ENCODE results near the gene SP5.

SP5 gene

GRCh38 chr2:170715932-170716777 lies 1.0 kb downstream of the SP5 start:
- no peak for DNase-seq (ENCODE audit: low read depth)
- no peak for TF ChIP-seq CTCF (IDR thresholded peaks at IDR 0.05; ENCODE audit: low read length, missing control alignments)
- no peak overlapping the region for H3K4me3 ChIP-seq (replicated peaks; ENCODE audit: low read depth, low read length)

DNA sequence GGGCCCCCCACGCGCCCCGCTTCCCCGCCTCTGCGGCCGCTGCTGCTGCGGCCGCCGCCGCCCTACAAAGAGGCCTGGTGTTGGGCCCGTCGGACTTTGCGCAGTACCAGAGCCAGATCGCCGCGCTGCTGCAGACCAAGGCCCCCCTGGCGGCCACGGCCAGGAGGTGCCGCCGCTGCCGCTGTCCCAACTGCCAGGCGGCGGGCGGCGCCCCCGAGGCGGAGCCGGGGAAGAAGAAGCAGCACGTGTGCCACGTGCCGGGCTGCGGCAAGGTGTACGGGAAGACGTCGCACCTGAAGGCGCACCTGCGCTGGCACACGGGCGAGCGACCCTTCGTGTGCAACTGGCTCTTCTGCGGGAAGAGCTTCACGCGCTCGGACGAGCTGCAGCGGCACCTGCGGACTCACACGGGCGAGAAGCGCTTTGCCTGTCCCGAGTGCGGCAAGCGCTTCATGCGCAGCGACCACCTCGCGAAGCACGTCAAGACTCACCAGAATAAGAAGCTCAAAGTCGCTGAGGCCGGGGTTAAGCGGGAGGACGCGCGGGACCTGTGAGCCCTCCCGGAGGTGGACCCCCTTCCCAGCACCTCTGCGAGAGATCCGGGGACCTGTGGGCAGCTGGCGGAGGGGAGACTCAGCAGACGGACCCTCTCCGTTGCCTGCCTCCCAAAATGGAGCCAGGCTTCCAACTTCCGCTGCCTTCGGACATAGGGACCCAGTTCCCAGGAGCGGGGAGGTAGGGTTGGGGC lies 1.9 kb downstream of the SP5 start:
- TF ChIP-seq CTCF (IDR thresholded peaks at IDR 0.05; ENCODE audit: low read length, missing control alignments) = no peak
- no peak overlapping the region for H3K4me3 ChIP-seq (replicated peaks; ENCODE audit: low read depth, low read length)
- DNase-seq (ENCODE audit: low read depth) = peak; percentile 27

GRCh38 chr2:170717599-170717963 lies 2.4 kb downstream of the SP5 start:
- no peak for TF ChIP-seq CTCF (IDR thresholded peaks at IDR 0.05; ENCODE audit: low read length, missing control alignments)
- DNase-seq (ENCODE audit: low read depth) = no peak
- H3K4me3 ChIP-seq (replicated peaks; ENCODE audit: low read depth, low read length) = no peak overlapping the region

GRCh38 chr2:170717991-170718589 lies 3.0 kb downstream of the SP5 start:
- DNase-seq (ENCODE audit: low read depth) = no peak
- no peak overlapping the region for H3K4me3 ChIP-seq (replicated peaks; ENCODE audit: low read depth, low read length)
- TF ChIP-seq CTCF (IDR thresholded peaks at IDR 0.05; ENCODE audit: low read length, missing control alignments) = no peak

GRCh38 chr2:170719810-170720209 lies 4.7 kb downstream of the SP5 start:
- no peak overlapping the region for H3K4me3 ChIP-seq (replicated peaks; ENCODE audit: low read depth, low read length)
- no peak for DNase-seq (ENCODE audit: low read depth)
- no peak for TF ChIP-seq CTCF (IDR thresholded peaks at IDR 0.05; ENCODE audit: low read length, missing control alignments)

- TF ChIP-seq CTCF (IDR thresholded peaks at IDR 0.05; ENCODE audit: low read length, missing control alignments) = no peak
- H3K4me3 ChIP-seq (replicated peaks; ENCODE audit: low read depth, low read length) = no peak overlapping the region
- DNase-seq (ENCODE audit: low read depth) = no peak
Measured at GRCh38 chr2:170721678-170722077, 6.5 kb downstream of the SP5 start.
